Osteoblast (primary cell): Measurements from ENCODE around the gene GPR78. TPM values are rescaled to one million over a fixed set of nuclear protein-coding genes. Genes with fewer than 3 reads are reported as not detected.

ENCODE experiments used
- DNase-seq: peaks from one replicate; pipeline ENCODE4 v3.0.0; 2011; ENCODE audit warnings: low spot score, mixed read lengths; ENCODE audit not compliant: insufficient read length; ENCODE audit errors: missing footprints
- H2AFZ ChIP-seq: 2 replicates; pipeline ENCODE4 v1.6.0; 2011; ENCODE audit warnings: mild to moderate bottlenecking, low read length
- H3K27ac ChIP-seq: 2 replicates; pipeline ENCODE4 v1.5.1; 2011; ENCODE audit warnings: mild to moderate bottlenecking, low read depth, low read length, moderate library complexity
- H3K27me3 ChIP-seq: 2 replicates; pipeline ENCODE4 v1.6.0; 2012; ENCODE audit warnings: mild to moderate bottlenecking, control low read depth, inconsistent platforms, low read length, moderate library complexity; ENCODE audit not compliant: insufficient read depth
- H3K36me3 ChIP-seq: 2 replicates; pipeline ENCODE4 v1.5.1; 2011; ENCODE audit warnings: mild to moderate bottlenecking, low read length, control low read depth, moderate library complexity; ENCODE audit not compliant: insufficient read depth
- H3K4me1 ChIP-seq: 2 replicates; pipeline ENCODE4 v1.5.1; 2011; ENCODE audit warnings: mild to moderate bottlenecking, low read length, control low read depth, moderate library complexity; ENCODE audit not compliant: insufficient read depth
- H3K4me2 ChIP-seq: 2 replicates; pipeline ENCODE4 v1.6.0; 2011; ENCODE audit warnings: mild to moderate bottlenecking, low read length; ENCODE audit not compliant: insufficient read depth
- H3K4me3 ChIP-seq: fragments of 200-600 bp; sonication (generic); 3 replicates; pipeline ENCODE4 v1.5.1; 2012; ENCODE audit warnings: mild to moderate bottlenecking, low read length, inconsistent platforms; ENCODE audit not compliant: insufficient read depth
- H3K79me2 ChIP-seq: 2 replicates; pipeline ENCODE4 v1.6.0; 2012; ENCODE audit warnings: mild to moderate bottlenecking, low read length, control low read depth, inconsistent platforms; ENCODE audit not compliant: insufficient read depth
- H3K9me3 ChIP-seq: 2 replicates; pipeline ENCODE4 v1.5.1; 2011; ENCODE audit warnings: low read depth, low read length, control low read depth
- H4K20me1 ChIP-seq: 2 replicates; pipeline ENCODE4 v1.6.0; 2012; ENCODE audit warnings: mild to moderate bottlenecking, low read length, control low read depth; ENCODE audit not compliant: insufficient read depth
- total RNA-seq: library from RNA; depleted of rRNA; stranded (reverse); fragments of >200 nt; gene quantifications from 2 replicates; pipeline ENCODE4 v1.2.3, GENCODE V29; 2012
- TF ChIP-seq, protein P1 (sequence below): IDR thresholded peaks from 2 replicates; pipeline ENCODE4 v1.5.1; 2011; ENCODE audit warnings: mild to moderate bottlenecking, low read depth, low read length, moderate library complexity; ENCODE audit errors: extremely low read depth

The GPR78 gene
- total RNA-seq, 1 donor = 1.8 TPM

DNA sequence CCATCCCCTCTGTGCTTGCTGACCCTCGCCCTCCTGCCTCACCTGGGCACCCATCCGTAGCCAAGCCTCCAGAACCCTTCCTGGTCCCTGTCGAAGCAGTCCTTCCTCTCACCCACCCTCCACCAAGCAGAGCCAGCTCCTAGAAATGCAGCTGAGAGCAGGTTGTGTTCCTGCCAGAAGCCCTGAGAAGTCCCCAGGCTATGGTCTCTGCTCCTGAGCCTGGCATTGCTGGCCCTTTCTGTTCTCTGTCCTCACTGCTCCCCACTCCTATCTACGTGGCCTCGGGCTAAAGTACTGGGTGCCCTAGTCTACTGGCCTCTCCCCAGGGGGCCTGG lies 10.3 kb downstream of the GPR78 start:
- Histone ChIP-seq H3K79me2 (no peaks in the 10 kb centered on the region), H3K4me2 (no peak overlapping the region), H3K9me3 (no peaks in the 10 kb centered on the region), H2AFZ (no peak overlapping the region), H3K36me3 (no peaks in the 10 kb centered on the region), H4K20me1 (peaks cover 12% of the 10 kb centered on the region), H3K4me3 (no peak overlapping the region), H3K27ac (no peak overlapping the region), H3K27me3 (peaks cover 45% of the 10 kb centered on the region), H3K4me1 (peaks cover 20% of the 10 kb centered on the region)
- peak; percentile 77 for DNase-seq
- TF ChIP-seq, protein P1, sequence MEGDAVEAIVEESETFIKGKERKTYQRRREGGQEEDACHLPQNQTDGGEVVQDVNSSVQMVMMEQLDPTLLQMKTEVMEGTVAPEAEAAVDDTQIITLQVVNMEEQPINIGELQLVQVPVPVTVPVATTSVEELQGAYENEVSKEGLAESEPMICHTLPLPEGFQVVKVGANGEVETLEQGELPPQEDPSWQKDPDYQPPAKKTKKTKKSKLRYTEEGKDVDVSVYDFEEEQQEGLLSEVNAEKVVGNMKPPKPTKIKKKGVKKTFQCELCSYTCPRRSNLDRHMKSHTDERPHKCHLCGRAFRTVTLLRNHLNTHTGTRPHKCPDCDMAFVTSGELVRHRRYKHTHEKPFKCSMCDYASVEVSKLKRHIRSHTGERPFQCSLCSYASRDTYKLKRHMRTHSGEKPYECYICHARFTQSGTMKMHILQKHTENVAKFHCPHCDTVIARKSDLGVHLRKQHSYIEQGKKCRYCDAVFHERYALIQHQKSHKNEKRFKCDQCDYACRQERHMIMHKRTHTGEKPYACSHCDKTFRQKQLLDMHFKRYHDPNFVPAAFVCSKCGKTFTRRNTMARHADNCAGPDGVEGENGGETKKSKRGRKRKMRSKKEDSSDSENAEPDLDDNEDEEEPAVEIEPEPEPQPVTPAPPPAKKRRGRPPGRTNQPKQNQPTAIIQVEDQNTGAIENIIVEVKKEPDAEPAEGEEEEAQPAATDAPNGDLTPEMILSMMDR = no peak

DNA sequence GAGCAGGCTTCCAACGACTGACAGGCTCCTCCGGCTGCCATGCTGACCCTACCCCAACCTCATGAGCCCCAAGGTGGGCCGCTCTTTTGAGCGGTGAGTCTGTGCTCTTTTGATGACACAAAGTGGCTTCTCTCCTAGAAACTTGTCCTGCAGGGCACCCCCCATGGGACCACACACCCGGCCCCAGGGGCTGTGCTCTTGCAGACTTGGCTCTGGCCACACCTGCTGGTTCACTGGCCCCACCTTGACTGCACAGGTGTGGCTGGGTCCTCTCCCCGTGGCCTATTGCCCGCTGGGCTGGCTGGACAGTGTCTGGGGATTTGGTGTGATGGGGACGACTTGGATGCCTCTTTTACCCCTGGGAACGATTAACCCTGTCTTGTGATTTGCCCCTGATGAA lies 10.9 kb downstream of the GPR78 start:
- TF ChIP-seq, protein P1 = no peak
- Histone ChIP-seq H3K79me2 (no peaks in the 10 kb centered on the region), H3K27me3 (peaks cover 39% of the 10 kb centered on the region), H3K4me3 (no peak overlapping the region), H3K27ac (no peak overlapping the region), H3K36me3 (no peaks in the 10 kb centered on the region), H2AFZ (no peak overlapping the region), H4K20me1 (peaks cover 16% of the 10 kb centered on the region), H3K4me2 (no peak overlapping the region), H3K9me3 (no peaks in the 10 kb centered on the region), H3K4me1 (peaks cover 23% of the 10 kb centered on the region)
- DNase-seq = peak; percentile 74

DNA sequence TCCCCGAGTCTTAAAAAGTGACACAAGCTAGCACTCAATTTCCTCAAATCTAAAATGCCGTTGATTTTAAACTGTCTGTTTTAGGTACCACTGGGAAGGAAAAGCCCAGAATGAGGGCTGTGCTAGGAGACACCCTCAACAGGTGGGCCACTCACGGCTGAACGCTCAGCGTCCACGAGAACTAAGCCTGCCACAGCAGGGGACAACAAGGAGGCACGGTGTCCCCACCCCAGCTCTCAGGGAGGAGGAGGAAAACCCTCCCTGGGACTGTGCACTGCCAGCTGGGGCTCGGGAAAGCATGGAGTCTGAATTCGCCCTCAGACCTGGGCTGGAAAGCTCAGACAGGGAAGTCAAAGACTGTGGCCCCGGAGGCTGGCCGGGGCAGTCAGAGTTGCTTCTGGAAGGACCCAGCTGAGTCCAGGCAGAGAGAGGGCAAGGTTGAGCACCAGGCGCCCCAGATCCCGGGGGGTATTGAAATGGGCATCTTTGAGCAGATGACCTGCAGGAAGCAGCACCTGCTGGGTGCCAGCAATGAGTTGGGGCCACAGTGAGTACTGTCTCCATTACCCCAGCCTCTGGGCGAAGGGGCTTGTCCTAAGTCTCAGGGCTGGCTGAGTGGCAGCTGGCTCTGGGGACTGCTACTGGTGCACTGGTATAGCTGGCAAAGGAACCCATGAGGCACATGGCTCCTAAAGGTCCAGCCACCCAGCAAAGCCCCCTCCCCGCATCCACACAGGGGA lies 11.6 kb downstream of the GPR78 start:
- Histone ChIP-seq H3K4me2 (peak overlapping the region; percentile 80), H3K79me2 (no peaks in the 10 kb centered on the region), H3K4me3 (peak overlapping the region; percentile 77), H3K4me1 (peaks cover 23% of the 10 kb centered on the region), H3K27ac (no peak overlapping the region), H2AFZ (no peak overlapping the region), H3K27me3 (peaks cover 39% of the 10 kb centered on the region), H3K36me3 (no peaks in the 10 kb centered on the region), H3K9me3 (no peaks in the 10 kb centered on the region), H4K20me1 (peaks cover 20% of the 10 kb centered on the region)
- TF ChIP-seq, protein P1 = no peak
- peak; percentile 87 for DNase-seq

DNA sequence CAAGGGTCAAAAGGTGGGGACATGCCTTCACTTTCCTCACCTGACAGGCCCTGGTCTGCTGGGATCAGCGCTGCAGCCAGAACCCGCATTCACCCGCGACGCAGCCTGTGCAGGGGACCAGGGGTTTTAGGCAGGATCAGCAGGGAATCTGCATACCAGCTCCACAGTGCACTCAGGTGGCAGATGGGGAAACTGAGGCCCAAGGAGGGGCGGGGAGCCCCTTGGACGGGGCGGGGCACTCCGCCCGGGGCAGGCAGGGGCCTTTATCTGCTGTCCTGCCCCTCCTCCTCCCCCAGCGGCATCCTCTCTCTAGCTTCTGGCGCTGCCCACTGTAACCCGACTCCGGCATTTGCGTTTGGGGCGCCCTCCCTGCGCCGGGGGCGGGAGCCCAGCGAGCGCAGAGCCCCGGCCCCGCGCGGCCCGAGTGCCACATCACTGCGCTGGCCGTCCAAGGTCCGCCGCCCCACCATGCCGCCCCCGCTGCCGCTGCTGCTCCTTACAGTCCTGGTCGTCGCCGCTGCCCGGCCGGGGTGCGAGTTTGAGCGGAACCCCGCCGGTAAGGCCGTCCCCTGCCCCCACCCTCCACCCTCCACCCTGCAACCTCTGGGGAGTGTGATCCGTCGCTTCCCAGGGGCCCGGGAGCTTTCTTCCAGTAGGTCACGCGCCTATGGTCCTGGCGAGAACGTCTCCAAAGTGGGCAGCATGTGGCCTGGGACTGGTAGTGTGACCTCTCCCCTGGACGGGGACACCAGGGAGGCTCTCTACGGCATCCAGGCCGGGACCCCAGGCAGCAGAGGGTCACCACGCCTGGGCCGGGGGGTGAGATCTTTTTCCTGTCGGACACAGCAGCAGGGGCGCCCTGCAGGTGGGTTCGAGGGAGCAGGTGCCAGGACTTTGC lies 12.4 kb downstream of the GPR78 start, which contains the start of gene CPZ:
TSS of gene CPZ (plus strand) at position 400 of the 898 bp plus-strand sequence. CDS start at position 469, 69 bp downstream.
- Histone ChIP-seq H3K4me3 (peak within 1 kb of the TSS; percentile 77), H3K27me3 (peaks cover 39% of the 10 kb centered on the region), H3K36me3 (no peaks in the 10 kb centered on the region), H3K9me3 (no peaks in the 10 kb centered on the region), H3K4me1 (peaks cover 23% of the 10 kb centered on the region), H3K27ac (no peak within 1 kb of the TSS), H2AFZ (peak within 1 kb of the TSS; percentile 35), H3K79me2 (no peaks in the 10 kb centered on the region), H4K20me1 (peaks cover 23% of the 10 kb centered on the region), H3K4me2 (peak within 1 kb of the TSS; percentile 80)
- TF ChIP-seq, protein P1 = no peak
- peak; percentile 95 for DNase-seq
